HepG2 (cell line): ENCODE data around the gene WNK4. TPM values are rescaled to one million over a fixed set of nuclear protein-coding genes. Genes with fewer than 3 reads are reported as not detected.

Source experiments
- AHDC1 ChIP-seq: sonication (generic); formaldehyde crosslinking; IDR thresholded peaks from 2 replicates; pipeline ENCODE4 v1.5.1; 2020; ENCODE audit warnings: mild to moderate bottlenecking, missing genetic modification reagents, borderline replicate concordance
- CHCHD3 ChIP-seq: sonication (generic); formaldehyde crosslinking; IDR thresholded peaks from 2 replicates; pipeline ENCODE4 v1.8.0; 2022; ENCODE audit warnings: mild to moderate bottlenecking, missing genetic modification reagents, moderate library complexity
- CREBL2 ChIP-seq: sonication (generic); formaldehyde crosslinking; IDR thresholded peaks from 2 replicates; pipeline ENCODE4 v1.8.1; 2023; ENCODE audit warnings: missing genetic modification reagents, mild to moderate bottlenecking, borderline replicate concordance
- ETV6 ChIP-seq: sonication (generic); formaldehyde crosslinking; conservative IDR thresholded peaks from 2 replicates; pipeline ENCODE4 v1.4.0; 2020; ENCODE audit warnings: missing genetic modification reagents
- NCOR1 ChIP-seq: fragments of 200-600 bp; sonication (generic); IDR thresholded peaks from 2 replicates; pipeline ENCODE4 v1.7.0; 2017; ENCODE audit warnings: antibody characterized with exemption, low read length, borderline replicate concordance
- PBX3 ChIP-seq: sonication (generic); formaldehyde crosslinking; IDR thresholded peaks from 2 replicates; pipeline ENCODE4 v1.8.1; 2023; ENCODE audit warnings: missing genetic modification reagents, inconsistent platforms, borderline replicate concordance
- SOX13 ChIP-seq, 3 experiments: fragments of 450-650 bp in 1 of 3; sonication (generic) in 1 of 3; formaldehyde crosslinking in 1 of 3; IDR thresholded peaks in 2 of 3; conservative IDR thresholded peaks in 1 of 3; 2 replicates each; pipeline versions ENCODE4 v1.5.0 to v1.6.1; 2016 to 2020; ENCODE audit warnings: antibody characterized with exemption in 1 of 3, mild to moderate bottlenecking in 1 of 3, missing compliant biosample characterization in 1 of 3, missing genetic modification reagents in 1 of 3, moderate library complexity in 1 of 3
- TCF7L2 ChIP-seq: IDR thresholded peaks from 2 replicates; pipeline ENCODE4 v1.6.1; 2011; ENCODE audit warnings: mild to moderate bottlenecking, low read depth, low read length, moderate library complexity
- THAP11 ChIP-seq: IDR thresholded peaks from 2 replicates; pipeline ENCODE4 v1.6.1; 2016; ENCODE audit warnings: missing biosample characterization, missing genetic modification reagents
- YY1 ChIP-seq: IDR thresholded peaks from 2 replicates; pipeline ENCODE4 v1.6.1; 2011; ENCODE audit warnings: low read length, low read depth, moderate library complexity, mild to moderate bottlenecking; ENCODE audit not compliant: insufficient read depth, insufficient replicate concordance
- ZBTB3 ChIP-seq: sonication (generic); formaldehyde crosslinking; IDR thresholded peaks from 2 replicates; pipeline ENCODE4 v1.4.0; 2020; ENCODE audit warnings: low read depth, mild to moderate bottlenecking, moderate library complexity, missing genetic modification reagents, borderline replicate concordance
- ZNF143 ChIP-seq: sonication (generic); formaldehyde crosslinking; IDR thresholded peaks from 2 replicates; pipeline ENCODE4 v1.4.0; 2020; ENCODE audit warnings: missing genetic modification reagents
- ZNF496 ChIP-seq: sonication (generic); formaldehyde crosslinking; IDR thresholded peaks from 2 replicates; pipeline ENCODE4 v1.8.1; 2023; ENCODE audit warnings: mild to moderate bottlenecking, moderate library complexity, missing genetic modification reagents; ENCODE audit not compliant: insufficient replicate concordance
- ZNF547 ChIP-seq: sonication (generic); formaldehyde crosslinking; IDR thresholded peaks from 2 replicates; pipeline ENCODE4 v1.5.1; 2020; ENCODE audit warnings: mild to moderate bottlenecking, missing genetic modification reagents
- ZNF597 ChIP-seq: sonication (generic); formaldehyde crosslinking; IDR thresholded peaks from 2 replicates; pipeline ENCODE4 v1.5.0; 2020; ENCODE audit warnings: missing genetic modification reagents
- ZSCAN25 ChIP-seq: sonication (generic); formaldehyde crosslinking; IDR thresholded peaks from 2 replicates; pipeline ENCODE4 v1.8.0; 2022; ENCODE audit warnings: mild to moderate bottlenecking, missing genetic modification reagents
- polyA plus RNA-seq, 8 experiments: library from polyadenylated mRNA; depleted of rRNA in 3 of 8; stranded (reverse) in 7 of 8; unstranded in 1 of 8; fragments of >200 nt; fragmentation: Illumina TruSeq in 4 of 8; extraction: Trizol in 4 of 8; gene quantifications; 2 replicates each; pipeline versions ENCODE4 v1.2.1 to v1.2.3, GENCODE V29; 2011 to 2016; ENCODE audit warnings: low read depth in 4 of 8, missing spikeins in 1 of 8, mixed read lengths in 1 of 8; ENCODE audit not compliant: insufficient read depth in 1 of 8
- total RNA-seq, 5 experiments: library from RNA; depleted of rRNA; stranded (reverse); fragments of >200 nt; fragmentation: Illumina TruSeq; extraction: Trizol; gene quantifications; 2 replicates each; pipeline ENCODE4 v1.2.3, GENCODE V29; 2016; ENCODE audit warnings: low read depth in 1 of 5

WNK4 gene
- total and polyA plus RNA-seq, 2 of the 13 experiments (the other 11 are each of a cell fraction or from before 2014, with no cell fraction given), result 2.7 to 13.7 TPM

GRCh38 chr17:42832934-42833766, 52.7 kb downstream of the WNK4 start, which contains the start of gene PSME3 (continued):
- TF ChIP-seq CREBL2 (CRISPR knock-in tag) (peak; percentile 90; the same call in 1 of the 2 replicates), PBX3 (CRISPR knock-in tag) (peak; percentile 70; the same call in 1 of the 2 replicates), ZNF597 (CRISPR knock-in tag) (no peak), ZNF143 (peak; percentile 82), NCOR1 (peak; percentile 61; the same call in 1 of the 2 replicates), ZNF547 (CRISPR knock-in tag) (peak; percentile 88), ZBTB3 (peak; percentile 91), ETV6 (peak; percentile 84), TCF7L2 (no peak), ZNF496 (CRISPR knock-in tag) (no peak), ZSCAN25 (CRISPR knock-in tag) (peak; percentile 23; the same call in 1 of the 2 replicates), SOX13 (IDR thresholded peaks at IDR 0.05) (no peak), SOX13 (CRISPR knock-in tag; conservative IDR thresholded peaks at IDR 0.05 in 1 of 2, IDR thresholded peaks at IDR 0.05 in 1 of 2) (peak in 1 of 2 experiments; percentile 42; a peak in 1 of 4 replicates), AHDC1 (CRISPR knock-in tag) (no peak; the same call in 1 of the 2 replicates), CHCHD3 (CRISPR knock-in tag) (no peak), YY1 (peak; percentile 67), THAP11 (CRISPR knock-in tag) (peak; percentile 94)
